IMR-90 (cell line): ENCODE results near the gene R3HDM2. TPM values are rescaled to one million over a fixed set of nuclear protein-coding genes. Genes with fewer than 3 reads are reported as not detected.

Source experiments
- ATAC-seq: fragments of 200-7000 bp; cut with Tn5 transposase; 2 replicates; pipeline ENCODE4 v1.9.1; 2020; ENCODE audit warnings: low read depth, mild to moderate bottlenecking, moderate library complexity
- BruUV-seq: library from RNA; stranded (reverse); fragments of 400-500 nt; replicated peaks from 2 replicates; lab custom pipeline; 2021; lab: Mats Ljungman, UMichigan
- CTCF ChIA-PET: fragments of 300-600 bp; formaldehyde crosslinking; extraction: SDS; loops from one replicate; lab custom pipeline; 2021; ENCODE audit warnings: antibody characterized with exemption; lab: Yijun Ruan, JAX
- POLR2A ChIA-PET: fragments of 300-600 bp; sonication (Branson Sonifier 250); formaldehyde crosslinking; loops from one replicate; lab custom pipeline; 2022; ENCODE audit warnings: antibody characterized with exemption; ENCODE audit not compliant: unreplicated experiment; lab: Charles Lee
- DNase-seq: peaks from one replicate; pipeline ENCODE4 v3.0.0; 2013
- H2AFZ ChIP-seq: replicated peaks from 2 replicates; pipeline ENCODE3; 2013; ENCODE audit warnings: low read length, mild to moderate bottlenecking; ENCODE audit not compliant: poor library complexity
- H2AK5ac ChIP-seq: 2 replicates; pipeline ENCODE4 v1.6.1; 2013; ENCODE audit warnings: low read depth, low read length, inconsistent platforms
- H2AK9ac ChIP-seq: replicated peaks from 2 replicates; pipeline ENCODE3; 2013; ENCODE audit warnings: mild to moderate bottlenecking, low read depth, low read length, moderate library complexity; ENCODE audit not compliant: poor library complexity
- H2BK120ac ChIP-seq: 2 replicates; pipeline ENCODE4 v1.6.1; 2013; ENCODE audit warnings: low read depth, low read length, inconsistent platforms
- H2BK15ac ChIP-seq: 3 replicates; pipeline ENCODE4 v1.6.1; 2013; ENCODE audit warnings: low read depth, low read length, inconsistent platforms
- H2BK20ac ChIP-seq: 2 replicates; pipeline ENCODE4 v1.6.1; 2013; ENCODE audit warnings: low read depth, mild to moderate bottlenecking, inconsistent platforms, low read length, moderate library complexity
- H2BK5ac ChIP-seq: 2 replicates; pipeline ENCODE4 v1.6.1; 2013; ENCODE audit warnings: mild to moderate bottlenecking, low read depth, low read length, inconsistent platforms; ENCODE audit not compliant: poor library complexity, severe bottlenecking
- H3K14ac ChIP-seq: replicated peaks from 2 replicates; pipeline ENCODE4 v1.6.1; 2013; ENCODE audit warnings: low read depth, low read length, inconsistent platforms
- H3K18ac ChIP-seq: 2 replicates; pipeline ENCODE4 v1.6.1; 2013; ENCODE audit warnings: low read depth, low read length, control low read depth
- H3K23ac ChIP-seq: 2 replicates; pipeline ENCODE4 v1.6.1; 2013; ENCODE audit warnings: low read depth, low read length, inconsistent platforms
- H3K27ac ChIP-seq: 2 replicates; pipeline ENCODE4 v1.5.1; 2013; ENCODE audit warnings: mild to moderate bottlenecking, control low read depth, low read length; ENCODE audit not compliant: insufficient read depth
- H3K27me3 ChIP-seq: 2 replicates; pipeline ENCODE4 v1.6.1; 2013; ENCODE audit warnings: low read length; ENCODE audit not compliant: control insufficient read depth, insufficient read depth
- H3K36me3 ChIP-seq: 2 replicates; pipeline ENCODE4 v1.6.1; 2013; ENCODE audit warnings: low read length, mixed read lengths; ENCODE audit not compliant: control insufficient read depth, insufficient read depth
- H3K4ac ChIP-seq: 2 replicates; pipeline ENCODE4 v1.6.1; 2013; ENCODE audit warnings: low read depth, low read length, inconsistent platforms
- H3K4me1 ChIP-seq: 2 replicates; pipeline ENCODE4 v1.6.1; 2013; ENCODE audit warnings: low read length, mixed read lengths; ENCODE audit not compliant: control insufficient read depth, insufficient read depth
- H3K4me2 ChIP-seq: 2 replicates; pipeline ENCODE4 v1.6.1; 2013; ENCODE audit warnings: low read depth, mild to moderate bottlenecking, control low read depth, low read length, moderate library complexity
- H3K4me3 ChIP-seq: 2 replicates; pipeline ENCODE4 v1.5.1; 2013; ENCODE audit warnings: low read depth, mild to moderate bottlenecking, control low read depth, low read length, moderate library complexity; ENCODE audit not compliant: insufficient read depth
- H3K56ac ChIP-seq: 2 replicates; pipeline ENCODE4 v1.6.1; 2013; ENCODE audit warnings: low read length, inconsistent platforms; ENCODE audit not compliant: insufficient read depth; ENCODE audit errors: extremely low read depth
- H3K79me1 ChIP-seq, 2 experiments: 2 replicates each; pipeline ENCODE4 v1.6.1; 2013; ENCODE audit warnings: low read length in 2 of 2, inconsistent platforms in 1 of 2, low read depth in 1 of 2
- H3K9ac ChIP-seq: 2 replicates; pipeline ENCODE4 v1.6.1; 2013; ENCODE audit warnings: low read depth, low read length, control low read depth
- H3K9me1 ChIP-seq: 2 replicates; pipeline ENCODE4 v1.6.1; 2013; ENCODE audit warnings: low read length, inconsistent platforms; ENCODE audit not compliant: insufficient read depth
- H3K9me3 ChIP-seq: 2 replicates; pipeline ENCODE4 v1.6.1; 2013; ENCODE audit warnings: low read length; ENCODE audit not compliant: control insufficient read depth, insufficient read depth
- H4K20me1 ChIP-seq: 2 replicates; pipeline ENCODE4 v1.6.1; 2013; ENCODE audit warnings: low read length, inconsistent platforms; ENCODE audit not compliant: insufficient read depth
- H4K5ac ChIP-seq: 2 replicates; pipeline ENCODE4 v1.6.1; 2013; ENCODE audit warnings: mild to moderate bottlenecking, low read depth, low read length, control low read depth
- H4K8ac ChIP-seq, 2 experiments: 2 replicates each; pipeline ENCODE4 v1.6.1; 2013; ENCODE audit warnings: low read depth in 2 of 2, low read length in 2 of 2, control low read depth in 1 of 2, inconsistent platforms in 1 of 2
- H4K91ac ChIP-seq: 2 replicates; pipeline ENCODE4 v1.6.1; 2013; ENCODE audit warnings: low read depth, low read length, inconsistent platforms; ENCODE audit not compliant: insufficient read depth
- BHLHE40 ChIP-seq: fragments of 150-350 bp; IDR thresholded peaks from 2 replicates; pipeline ENCODE4 v1.6.1; 2016; ENCODE audit warnings: mild to moderate bottlenecking, low read depth, low read length
- FOS ChIP-seq: fragments of 150-350 bp; IDR thresholded peaks from 2 replicates; pipeline ENCODE4 v1.6.1; 2016; ENCODE audit warnings: low read depth, low read length
- MXI1 ChIP-seq: IDR thresholded peaks from 2 replicates; pipeline ENCODE4 v1.6.1; 2012; ENCODE audit warnings: low read depth, mild to moderate bottlenecking, low read length, moderate library complexity, borderline replicate concordance
- NFE2L2 ChIP-seq: fragments of 150-350 bp; IDR thresholded peaks from 2 replicates; pipeline ENCODE4 v1.6.1; 2016; ENCODE audit warnings: low read depth, mild to moderate bottlenecking, low read length
- POLR2A ChIP-seq: IDR thresholded peaks from 2 replicates; pipeline ENCODE4 v1.6.1; 2012; ENCODE audit warnings: mild to moderate bottlenecking, low read depth, low read length
- RAD21 ChIP-seq: IDR thresholded peaks from 2 replicates; pipeline ENCODE4 v1.6.1; 2012; ENCODE audit warnings: low read length, improper control_type of control experiment
- RFX5 ChIP-seq: IDR thresholded peaks from 2 replicates; pipeline ENCODE4 v1.8.0; 2012; ENCODE audit warnings: low read depth, mild to moderate bottlenecking, low read length, moderate library complexity
- SMC3 ChIP-seq: fragments of 150-350 bp; IDR thresholded peaks from 2 replicates; pipeline ENCODE4 v1.6.1; 2016; ENCODE audit warnings: low read depth, mild to moderate bottlenecking, antibody characterized with exemption, low read length, moderate library complexity
- WGBS, 2 experiments: methylation state at CpG; one replicate each; pipeline versions ENCODE4 v1.1.5 to v1.1.7; 2013; ENCODE audit warnings: missing lambda C conversion rate in 2 of 2; ENCODE audit not compliant: insufficient read length in 1 of 2; ENCODE audit errors: extremely low coverage in 2 of 2; 5-methylcytosine and 5-hydroxymethylcytosine counted together
- dilution Hi-C: fragments of 300-500 bp; cut with HindIII; formaldehyde crosslinking; loops from one replicate; pipeline ENCODE4 v1.14.3; 2018; ENCODE audit warnings: low sequenced_read_pairs; ENCODE audit not compliant: unreplicated experiment
- in situ Hi-C: fragments of 300-500 bp; cut with MboI; formaldehyde crosslinking; loops from 3 replicates; pipeline ENCODE4 v1.14.3; 2019; ENCODE audit warnings: low sequenced_read_pairs, inconsistent platforms, mixed read lengths
- intact Hi-C: fragments of 100-400 bp; cut with micrococcal nuclease; formaldehyde crosslinking; loops from 2 replicates; pipeline ENCODE4 v1.10.0; 2022
- polyA plus RNA-seq, 3 experiments: library from polyadenylated mRNA; depleted of rRNA; stranded (reverse); fragments of >200 nt; gene quantifications; 2 replicates each; pipeline ENCODE4 v1.2.3, GENCODE V29; 2012; ENCODE audit warnings: low replicate concordance in 1 of 3
- total RNA-seq: library from RNA; depleted of rRNA; stranded (reverse); fragments of >200 nt; gene quantifications from 2 replicates; pipeline ENCODE4 v1.2.3, GENCODE V29; 2012
- TF ChIP-seq, protein P1 (sequence below): fragments of 150-350 bp; IDR thresholded peaks from 2 replicates; pipeline ENCODE4 v1.6.1; 2016; ENCODE audit warnings: low read depth, mild to moderate bottlenecking, low read length, moderate library complexity, borderline replicate concordance
- TF ChIP-seq, protein P2 (sequence below): fragments of 150-350 bp; IDR thresholded peaks from 2 replicates; pipeline ENCODE4 v1.6.1; 2017; ENCODE audit warnings: mild to moderate bottlenecking, antibody characterized with exemption, low read length, low read depth
- TF ChIP-seq, protein P3 (sequence below): conservative IDR thresholded peaks from 2 replicates; pipeline ENCODE4 v1.5.1; 2012; ENCODE audit warnings: mild to moderate bottlenecking, low read depth, low read length, improper control_type of control experiment

Gene R3HDM2
- total and polyA plus RNA-seq, 2 of the 4 experiments (the other 2 are of a cell fraction), result 7.5 to 28.4 TPM

DNA sequence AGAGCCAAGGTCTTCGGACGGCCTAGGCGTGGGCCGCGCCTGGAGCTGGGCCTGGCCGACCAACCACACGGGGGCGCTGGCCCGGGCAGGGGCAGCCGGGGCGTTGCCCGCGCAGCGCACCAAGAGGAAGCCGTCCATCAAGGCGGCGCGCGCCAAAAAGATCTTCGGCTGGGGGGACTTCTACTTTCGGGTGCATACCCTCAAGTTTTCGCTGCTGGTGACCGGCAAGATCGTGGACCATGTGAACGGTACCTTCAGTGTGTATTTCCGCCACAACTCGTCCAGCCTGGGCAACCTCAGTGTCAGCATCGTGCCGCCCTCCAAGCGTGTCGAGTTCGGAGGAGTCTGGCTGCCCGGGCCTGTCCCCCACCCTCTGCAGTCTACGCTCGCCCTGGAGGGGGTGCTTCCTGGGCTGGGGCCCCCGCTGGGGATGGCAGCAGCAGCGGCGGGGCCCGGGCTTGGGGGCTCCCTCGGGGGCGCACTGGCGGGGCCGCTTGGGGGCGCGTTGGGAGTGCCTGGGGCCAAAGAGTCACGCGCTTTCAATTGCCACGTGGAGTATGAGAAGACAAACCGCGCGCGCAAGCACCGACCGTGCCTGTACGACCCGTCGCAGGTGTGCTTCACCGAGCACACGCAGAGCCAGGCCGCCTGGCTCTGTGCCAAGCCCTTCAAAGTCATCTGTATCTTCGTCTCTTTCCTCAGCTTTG is 205.7 kb downstream of the R3HDM2 start:
- H2BK5ac ChIP-seq, result no peak overlapping the region
- H3K27ac ChIP-seq, result no peak overlapping the region
- BruUV-seq, result no TSS peak
- H3K27me3 ChIP-seq, result peaks cover 31% of the 10 kb centered on the region
- no peak overlapping the region for H3K18ac ChIP-seq
- H2BK20ac ChIP-seq, result no peak overlapping the region
- H4K91ac ChIP-seq, result no peak overlapping the region
- no peaks in the 10 kb centered on the region for H3K36me3 ChIP-seq
- peaks cover 2 to 11% of the 10 kb centered on the region in 2 experiments; a peak in 3 of 4 replicates for H3K79me1 ChIP-seq
- no peak overlapping the region for H3K9ac ChIP-seq
- H4K8ac ChIP-seq, result no peak overlapping the region
- ChIA-PET POLR2A (no interaction called here), CTCF (no interaction called here)
- H2AK9ac ChIP-seq, result no peak overlapping the region
- H3K4me3 ChIP-seq, result no peak overlapping the region
- ATAC-seq (no peak), DNase-seq (no peak)
- H3K4me1 ChIP-seq, result peaks cover 6% of the 10 kb centered on the region; the same call in 1 of the 2 replicates
- intact Hi-C loops, result no loop called here
- dilution Hi-C loops, result no loop called here
- no peak overlapping the region for H2AK5ac ChIP-seq
- no peak overlapping the region for H3K23ac ChIP-seq
- H2AFZ ChIP-seq, result no peak overlapping the region
- in situ Hi-C loops, result no loop called here
- H3K4ac ChIP-seq, result no peak overlapping the region
- TF ChIP-seq FOS, result no peak
- TF ChIP-seq SMC3, result no peak
- TF ChIP-seq RFX5, result no peak
- no peak for TF ChIP-seq POLR2A
- no peak for TF ChIP-seq MXI1
- TF ChIP-seq, protein P1, sequence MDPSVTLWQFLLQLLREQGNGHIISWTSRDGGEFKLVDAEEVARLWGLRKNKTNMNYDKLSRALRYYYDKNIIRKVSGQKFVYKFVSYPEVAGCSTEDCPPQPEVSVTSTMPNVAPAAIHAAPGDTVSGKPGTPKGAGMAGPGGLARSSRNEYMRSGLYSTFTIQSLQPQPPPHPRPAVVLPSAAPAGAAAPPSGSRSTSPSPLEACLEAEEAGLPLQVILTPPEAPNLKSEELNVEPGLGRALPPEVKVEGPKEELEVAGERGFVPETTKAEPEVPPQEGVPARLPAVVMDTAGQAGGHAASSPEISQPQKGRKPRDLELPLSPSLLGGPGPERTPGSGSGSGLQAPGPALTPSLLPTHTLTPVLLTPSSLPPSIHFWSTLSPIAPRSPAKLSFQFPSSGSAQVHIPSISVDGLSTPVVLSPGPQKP, result no peak
- TF ChIP-seq, protein P2, sequence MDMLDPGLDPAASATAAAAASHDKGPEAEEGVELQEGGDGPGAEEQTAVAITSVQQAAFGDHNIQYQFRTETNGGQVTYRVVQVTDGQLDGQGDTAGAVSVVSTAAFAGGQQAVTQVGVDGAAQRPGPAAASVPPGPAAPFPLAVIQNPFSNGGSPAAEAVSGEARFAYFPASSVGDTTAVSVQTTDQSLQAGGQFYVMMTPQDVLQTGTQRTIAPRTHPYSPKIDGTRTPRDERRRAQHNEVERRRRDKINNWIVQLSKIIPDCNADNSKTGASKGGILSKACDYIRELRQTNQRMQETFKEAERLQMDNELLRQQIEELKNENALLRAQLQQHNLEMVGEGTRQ, result no peak
- no peak for TF ChIP-seq NFE2L2
- no peak for TF ChIP-seq BHLHE40
- no peak for TF ChIP-seq RAD21
- TF ChIP-seq, protein P3, sequence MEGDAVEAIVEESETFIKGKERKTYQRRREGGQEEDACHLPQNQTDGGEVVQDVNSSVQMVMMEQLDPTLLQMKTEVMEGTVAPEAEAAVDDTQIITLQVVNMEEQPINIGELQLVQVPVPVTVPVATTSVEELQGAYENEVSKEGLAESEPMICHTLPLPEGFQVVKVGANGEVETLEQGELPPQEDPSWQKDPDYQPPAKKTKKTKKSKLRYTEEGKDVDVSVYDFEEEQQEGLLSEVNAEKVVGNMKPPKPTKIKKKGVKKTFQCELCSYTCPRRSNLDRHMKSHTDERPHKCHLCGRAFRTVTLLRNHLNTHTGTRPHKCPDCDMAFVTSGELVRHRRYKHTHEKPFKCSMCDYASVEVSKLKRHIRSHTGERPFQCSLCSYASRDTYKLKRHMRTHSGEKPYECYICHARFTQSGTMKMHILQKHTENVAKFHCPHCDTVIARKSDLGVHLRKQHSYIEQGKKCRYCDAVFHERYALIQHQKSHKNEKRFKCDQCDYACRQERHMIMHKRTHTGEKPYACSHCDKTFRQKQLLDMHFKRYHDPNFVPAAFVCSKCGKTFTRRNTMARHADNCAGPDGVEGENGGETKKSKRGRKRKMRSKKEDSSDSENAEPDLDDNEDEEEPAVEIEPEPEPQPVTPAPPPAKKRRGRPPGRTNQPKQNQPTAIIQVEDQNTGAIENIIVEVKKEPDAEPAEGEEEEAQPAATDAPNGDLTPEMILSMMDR, result no peak; the same call in 1 of the 2 replicates
- H4K20me1 ChIP-seq, result peaks cover 4% of the 10 kb centered on the region
- H3K9me3 ChIP-seq, result no peaks in the 10 kb centered on the region
- no peak overlapping the region for H3K56ac ChIP-seq
- no peak overlapping the region for H4K5ac ChIP-seq
- no peak overlapping the region for H2BK15ac ChIP-seq
- no peak overlapping the region for H3K14ac ChIP-seq
- H3K9me1 ChIP-seq, result peaks cover 6% of the 10 kb centered on the region
- no peak overlapping the region for H2BK120ac ChIP-seq
- 55% methylated on average over 29 of the region's 61 CpGs; no CpG with 5 or more reads in 1 of the 2 experiments for WGBS, 2 experiments
- H3K4me2 ChIP-seq, result no peak overlapping the region
